Hematopoietic multipotent progenitor cell (in vitro differentiated cells): ENCODE results near the gene NPFFR1. TPM values are rescaled to one million over a fixed set of nuclear protein-coding genes. Genes with fewer than 3 reads are reported as not detected.
A peak's percentile ranks its signal among the peaks of the same experiment; 100 is the strongest.

ENCODE experiments used
- DNase-seq, 3 donors: peaks; one replicate each; pipeline ENCODE4 v3.0.0-alpha.2; 2011 to 2015; ENCODE audit warnings: low read depth in 2 of 3, low spot score in 2 of 3
- total RNA-seq: library from RNA; depleted of rRNA; stranded (reverse); fragments of >200 nt; gene quantifications from one replicate; pipeline ENCODE4 v1.2.3, GENCODE V29; 2012

NPFFR1 gene
- total RNA-seq, 1 donor: under 0.01 TPM

DNA sequence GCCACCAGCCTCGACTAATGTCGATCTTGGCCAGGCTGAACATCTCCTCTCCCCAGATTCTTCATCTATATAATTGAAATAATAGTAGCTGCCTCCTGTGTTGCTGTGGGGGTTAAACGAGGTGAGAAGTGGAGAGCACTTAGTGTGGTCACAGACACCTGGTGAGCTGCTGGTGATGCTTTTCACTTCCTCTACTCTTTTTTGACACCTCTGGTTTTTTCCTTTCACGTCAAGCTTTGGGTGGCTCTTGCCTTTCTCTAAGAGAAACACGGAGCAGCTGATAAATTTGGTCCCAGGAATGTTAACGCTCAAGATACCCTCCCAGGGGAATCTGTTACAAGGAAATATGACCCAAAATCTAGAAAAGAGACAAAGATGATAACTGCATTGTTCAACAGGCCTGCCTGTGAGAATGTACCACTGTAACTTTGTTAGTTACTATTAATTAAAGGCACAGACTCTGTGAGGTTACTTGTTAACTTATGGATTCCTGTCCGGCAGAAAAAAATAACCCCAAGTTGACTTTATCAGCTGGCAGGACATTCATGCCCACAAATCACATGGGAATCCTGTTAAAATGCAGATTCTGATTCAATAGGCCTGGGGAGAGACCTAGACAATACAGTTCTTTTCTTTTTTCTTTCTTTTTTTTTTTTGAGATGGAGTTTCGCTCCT, 9.5 kb upstream of the NPFFR1 start:
- no peak for DNase-seq

- no peak for DNase-seq
Observed at GRCh38 chr10:70292004-70292403, 8.2 kb upstream of the NPFFR1 start.

GRCh38 chr10:70289739-70290138, 5.9 kb upstream of the NPFFR1 start:
- no peak for DNase-seq

GRCh38 chr10:70286616-70287015, 2.8 kb upstream of the NPFFR1 start:
- DNase-seq: no peak

- no peak for DNase-seq
Observed at GRCh38 chr10:70285476-70285831, 1.6 kb upstream of the NPFFR1 start.

GRCh38 chr10:70284542-70285475, 1.0 kb upstream of the NPFFR1 start:
- DNase-seq: no peak

DNA sequence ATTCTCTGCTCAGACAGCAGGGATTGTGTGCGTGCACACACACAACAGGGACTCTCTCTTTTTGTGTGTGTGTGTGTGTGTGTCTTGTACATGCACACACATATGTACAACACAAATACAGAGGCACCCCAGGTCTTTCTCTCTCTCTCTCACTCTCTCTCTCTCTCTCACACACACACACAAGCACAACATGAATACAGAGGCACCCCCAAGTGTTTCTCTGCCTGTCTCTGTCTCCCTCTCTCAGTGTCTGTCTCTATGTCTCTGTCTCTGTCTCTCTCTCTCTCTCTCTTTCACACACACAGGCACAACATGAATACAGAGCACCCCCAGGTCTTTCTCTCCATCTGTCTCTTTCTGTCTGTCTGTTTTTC, 746 bp downstream of the NPFFR1 start:
- DNase-seq: no peak

GRCh38 chr10:70281609-70282008, 2.2 kb downstream of the NPFFR1 start:
- no peak for DNase-seq

GRCh38 chr10:70280099-70280498, 3.7 kb downstream of the NPFFR1 start:
- no peak for DNase-seq

GRCh38 chr10:70277396-70278030, 6.3 kb downstream of the NPFFR1 start:
- no peak for DNase-seq

DNA sequence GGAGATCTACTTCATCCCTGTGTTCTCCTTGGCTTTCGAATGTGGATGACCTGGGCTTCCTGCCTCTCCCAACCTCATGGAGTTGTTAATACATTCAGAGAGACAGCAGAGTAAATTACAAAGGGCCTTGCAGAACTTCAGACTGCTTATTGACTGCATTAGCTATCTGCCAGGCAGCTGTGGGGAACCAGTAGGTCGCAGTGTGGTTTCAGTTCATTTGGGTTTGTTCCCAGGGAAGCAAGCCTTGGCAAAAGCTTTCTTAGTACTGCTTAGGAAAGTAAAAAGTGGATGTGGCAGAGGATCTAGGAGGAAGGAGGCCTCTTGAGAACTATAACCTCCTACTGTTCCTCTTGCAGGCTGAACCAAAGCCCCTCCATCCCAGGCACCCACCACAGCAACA, 9.2 kb downstream of the NPFFR1 start:
- no peak for DNase-seq

DNA sequence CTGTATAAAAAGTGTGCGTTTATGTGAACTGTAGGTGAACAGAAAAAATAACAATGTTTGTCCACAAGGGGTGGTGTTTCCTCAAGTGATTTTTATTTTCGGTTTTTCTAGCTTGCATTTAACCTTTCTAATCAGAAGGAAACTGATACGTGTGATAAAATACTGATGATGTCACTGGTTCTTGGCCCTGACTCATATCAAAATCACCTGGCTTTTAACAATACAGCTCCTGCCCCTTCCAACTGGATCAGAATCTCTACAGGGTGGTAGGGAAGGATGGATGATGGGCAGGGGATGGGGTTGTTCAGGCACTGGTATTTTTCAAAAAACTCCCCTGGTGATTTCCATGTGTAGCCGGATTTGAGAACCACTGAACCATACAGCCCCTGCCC, 10.9 kb downstream of the NPFFR1 start:
- DNase-seq: peak in 1 of 3 donors; percentile 70

GRCh38 chr10:70271996-70272924, 11.5 kb downstream of the NPFFR1 start:
- DNase-seq: no peak

- no peak for DNase-seq
Observed at GRCh38 chr10:70270952-70271351, 12.9 kb downstream of the NPFFR1 start.

GRCh38 chr10:70269741-70270140, 14.1 kb downstream of the NPFFR1 start:
- DNase-seq: no peak

GRCh38 chr10:70268376-70268775, 15.4 kb downstream of the NPFFR1 start:
- no peak for DNase-seq

DNA sequence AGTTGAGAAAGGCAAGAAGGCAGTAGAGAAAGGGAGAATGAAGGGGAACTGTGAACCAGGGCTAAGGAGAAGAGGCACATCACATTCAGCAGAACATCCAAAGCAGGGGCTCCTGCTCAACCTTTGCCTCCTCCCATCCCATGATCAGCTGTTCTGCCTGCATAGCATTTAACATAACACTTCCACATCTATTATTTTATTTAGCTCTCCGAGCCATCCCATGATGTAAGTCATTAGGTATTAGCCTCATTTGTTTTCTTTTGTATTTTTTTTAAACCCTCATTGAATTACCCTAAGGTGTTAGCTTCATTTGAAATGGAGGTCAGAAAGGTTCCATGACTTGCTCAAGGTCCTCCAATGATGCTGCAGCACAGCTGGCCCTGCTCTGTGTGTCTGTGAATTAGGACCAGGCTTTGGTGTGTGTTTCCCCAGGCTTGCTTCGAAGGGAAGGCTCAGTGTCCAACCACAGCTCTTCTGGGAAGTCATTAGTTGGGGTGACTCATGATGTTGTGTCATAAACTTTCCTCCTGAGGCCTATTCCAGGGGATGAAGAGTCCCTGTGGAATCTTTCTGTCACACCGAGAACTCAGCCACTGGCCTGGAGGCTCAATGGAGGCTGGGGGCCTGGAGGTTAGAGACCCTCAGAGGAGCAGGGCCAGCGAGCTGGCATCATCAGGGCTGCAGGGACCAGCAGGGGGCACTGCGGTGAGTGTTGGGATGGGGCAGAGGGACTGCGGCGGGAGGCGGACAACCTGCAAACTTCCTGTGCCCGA, 16.5 kb downstream of the NPFFR1 start:
- DNase-seq: no peak

- DNase-seq: no peak
Observed at GRCh38 chr10:70266701-70267100, 17.1 kb downstream of the NPFFR1 start.

DNA sequence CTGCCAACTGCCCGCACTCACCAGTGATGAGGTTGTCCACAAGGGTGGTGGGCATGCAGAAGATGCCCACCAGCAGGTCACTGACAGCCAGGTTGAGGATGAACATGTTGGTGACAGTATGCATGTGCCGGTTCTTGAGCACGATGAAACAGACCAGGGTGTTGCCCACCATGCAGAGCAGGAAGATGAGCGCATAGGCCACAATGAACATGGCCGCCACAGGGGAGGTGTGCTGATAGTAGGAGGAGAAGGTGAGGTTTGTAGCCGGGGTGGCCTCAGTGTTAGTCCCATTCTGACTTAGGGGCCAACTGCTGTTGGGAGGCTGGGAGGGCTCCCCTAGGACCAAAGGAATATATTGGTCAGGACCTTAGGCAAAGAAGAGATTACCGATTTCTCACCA, 17.7 kb downstream of the NPFFR1 start:
- no peak for DNase-seq
